Measurements from ENCODE around the gene RASL11A. TPM values are rescaled to one million over a fixed set of nuclear protein-coding genes. Genes with fewer than 3 reads are reported as not detected.

RASL11A gene
- total and polyA plus RNA-seq, 2 of the 13 experiments (the other 11 are each of a cell fraction or from before 2014, with no cell fraction given): 3.0 to 4.1 TPM

GRCh38 chr13:27273658-27274425 is 3.2 kb downstream of the RASL11A start:
- Histone ChIP-seq H3K9ac (ENCODE audit: insufficient read depth, low read depth, low read length) (no peak overlapping the region), H3K4me3 (replicated peaks in 1 of 3; ENCODE audit: insufficient read depth in 1 of 3, low read depth in 2 of 3, low read length in 3 of 3) (no peak overlapping the region), H3K79me2 (ENCODE audit: insufficient read depth, low read length) (no peaks in the 10 kb centered on the region), H3K36me3 (replicated peaks in 1 of 2; ENCODE audit: control insufficient read depth in 1 of 2, insufficient read depth in 2 of 2, low read length in 2 of 2) (no peaks in the 10 kb centered on the region), H3K9me3 (ENCODE audit: low read length) (no peaks in the 10 kb centered on the region), H3K4me1 (ENCODE audit: insufficient read depth, low read length) (peaks cover 15% of the 10 kb centered on the region), H4K20me1 (ENCODE audit: insufficient read depth, low read length) (no peaks in the 10 kb centered on the region), H3K4me2 (ENCODE audit: low read depth, low read length) (no peak overlapping the region), H3K27ac (ENCODE audit: extremely low read length, insufficient read depth, low read length) (no peak overlapping the region), H3K27me3 (ENCODE audit: control insufficient read depth in 1 of 2, insufficient read depth in 2 of 2, low read length in 2 of 2) (no peaks in the 10 kb centered on the region), H2AFZ (ENCODE audit: low read length) (no peak overlapping the region)
- ATAC-seq (no peak), DNase-seq (ENCODE audit: low spot score) (no peak), FAIRE-seq (no peak)
- ChIA-PET POLR2A (no interaction called here), CTCF (ENCODE audit: low intra/inter-chr PET ratio, low total read pairs) (no interaction called here)
- in situ Hi-C loops (cut with HindIII; ENCODE audit: extremely low pct_ligation_motif_present, low pct_unique_long_range_greater_than_20kb): no loop called here
- no TSS peak for BruUV-seq (replicated peaks)
- intact Hi-C loops (cut with micrococcal nuclease; ENCODE audit: unreplicated experiment): loop anchor here (5.0 kb wide), 2 partner anchors 83 to 327 kb away; no protein-coding TSS in a partner anchor
- WGBS (ENCODE audit: low lambda C conversion rate): 94% methylated on average over 4 of the region's 4 CpGs
- TF ChIP-seq TP53 (CRISPR knock-in tag; conservative IDR thresholded peaks at IDR 0.05) (no peak), FOSL2 (CRISPR knock-in tag; IDR thresholded peaks at IDR 0.05) (no peak), ZFYVE20 (CRISPR knock-in tag; IDR thresholded peaks at IDR 0.05; ENCODE audit: borderline replicate concordance, low read depth) (no peak), IKZF1 (IDR thresholded peaks at IDR 0.05) (no peak), CEBPZ (IDR thresholded peaks at IDR 0.05; ENCODE audit: low read length) (no peak), ZNF749 (CRISPR knock-in tag; IDR thresholded peaks at IDR 0.05; ENCODE audit: borderline replicate concordance) (no peak), ZNF430 (CRISPR knock-in tag; IDR thresholded peaks at IDR 0.05) (no peak), ZNF530 (CRISPR knock-in tag; IDR thresholded peaks at IDR 0.05; ENCODE audit: low read depth) (no peak), KDM5B (CRISPR knock-in tag; IDR thresholded peaks at IDR 0.05; ENCODE audit: borderline replicate concordance) (no peak), ZNF605 (CRISPR knock-in tag; IDR thresholded peaks at IDR 0.05) (no peak), PBX2 (CRISPR knock-in tag; IDR thresholded peaks at IDR 0.05) (no peak), ZSCAN22 (CRISPR knock-in tag; IDR thresholded peaks at IDR 0.05) (no peak), HIC2 (CRISPR knock-in tag; IDR thresholded peaks at IDR 0.05; ENCODE audit: low read depth) (no peak), TSC22D2 (CRISPR knock-in tag; IDR thresholded peaks at IDR 0.05; ENCODE audit: borderline replicate concordance) (no peak), HOXD1 (CRISPR knock-in tag; IDR thresholded peaks at IDR 0.05) (no peak)
